ENCODE data around the gene LSM2.
"Not testable (repeated sequence)": the region's sequence is repeated elsewhere in the genome, so short reads cannot be mapped to it uniquely, and the experiment has no call there.

Gene LSM2

DNA sequence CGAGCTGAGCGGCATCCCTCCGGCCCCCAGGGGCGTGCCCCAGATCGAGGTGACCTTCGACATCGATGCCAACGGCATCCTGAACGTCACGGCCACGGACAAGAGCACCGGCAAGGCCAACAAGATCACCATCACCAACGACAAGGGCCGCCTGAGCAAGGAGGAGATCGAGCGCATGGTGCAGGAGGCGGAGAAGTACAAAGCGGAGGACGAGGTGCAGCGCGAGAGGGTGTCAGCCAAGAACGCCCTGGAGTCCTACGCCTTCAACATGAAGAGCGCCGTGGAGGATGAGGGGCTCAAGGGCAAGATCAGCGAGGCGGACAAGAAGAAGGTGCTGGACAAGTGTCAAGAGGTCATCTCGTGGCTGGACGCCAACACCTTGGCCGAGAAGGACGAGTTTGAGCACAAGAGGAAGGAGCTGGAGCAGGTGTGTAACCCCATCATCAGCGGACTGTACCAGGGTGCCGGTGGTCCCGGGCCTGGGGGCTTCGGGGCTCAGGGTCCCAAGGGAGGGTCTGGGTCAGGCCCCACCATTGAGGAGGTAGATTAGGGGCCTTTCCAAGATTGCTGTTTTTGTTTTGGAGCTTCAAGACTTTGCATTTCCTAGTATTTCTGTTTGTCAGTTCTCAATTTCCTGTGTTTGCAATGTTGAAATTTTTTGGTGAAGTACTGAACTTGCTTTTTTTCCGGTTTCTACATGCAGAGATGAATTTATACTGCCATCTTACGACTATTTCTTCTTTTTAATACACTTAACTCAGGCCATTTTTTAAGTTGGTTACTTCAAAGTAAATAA lies 10.6 kb upstream of the LSM2 start:
- H3K36me3 ChIP-seq (ENCODE audit: control insufficient read depth, insufficient read depth, low read length); H3K9me3 ChIP-seq (ENCODE audit: control insufficient read depth, low read length); H3K27me3 ChIP-seq (replicated peaks; ENCODE audit: control insufficient read depth, insufficient read depth, low read length, poor library complexity, severe bottlenecking): not testable (repeated sequence)
- Histone ChIP-seq H3K27ac (ENCODE audit: insufficient read depth, low read length, poor library complexity, severe bottlenecking) (peak overlapping the region; percentile 65), H3K4me3 (ENCODE audit: insufficient read depth, low read depth, low read length, poor library complexity, severe bottlenecking) (peak overlapping the region; percentile 42), H3K4me1 (ENCODE audit: control insufficient read depth, insufficient read depth, low read length, poor library complexity, severe bottlenecking) (peaks cover 31% of the 10 kb centered on the region)
- DNase-seq: peak in 1 of 3 donors; percentile 20

DNA sequence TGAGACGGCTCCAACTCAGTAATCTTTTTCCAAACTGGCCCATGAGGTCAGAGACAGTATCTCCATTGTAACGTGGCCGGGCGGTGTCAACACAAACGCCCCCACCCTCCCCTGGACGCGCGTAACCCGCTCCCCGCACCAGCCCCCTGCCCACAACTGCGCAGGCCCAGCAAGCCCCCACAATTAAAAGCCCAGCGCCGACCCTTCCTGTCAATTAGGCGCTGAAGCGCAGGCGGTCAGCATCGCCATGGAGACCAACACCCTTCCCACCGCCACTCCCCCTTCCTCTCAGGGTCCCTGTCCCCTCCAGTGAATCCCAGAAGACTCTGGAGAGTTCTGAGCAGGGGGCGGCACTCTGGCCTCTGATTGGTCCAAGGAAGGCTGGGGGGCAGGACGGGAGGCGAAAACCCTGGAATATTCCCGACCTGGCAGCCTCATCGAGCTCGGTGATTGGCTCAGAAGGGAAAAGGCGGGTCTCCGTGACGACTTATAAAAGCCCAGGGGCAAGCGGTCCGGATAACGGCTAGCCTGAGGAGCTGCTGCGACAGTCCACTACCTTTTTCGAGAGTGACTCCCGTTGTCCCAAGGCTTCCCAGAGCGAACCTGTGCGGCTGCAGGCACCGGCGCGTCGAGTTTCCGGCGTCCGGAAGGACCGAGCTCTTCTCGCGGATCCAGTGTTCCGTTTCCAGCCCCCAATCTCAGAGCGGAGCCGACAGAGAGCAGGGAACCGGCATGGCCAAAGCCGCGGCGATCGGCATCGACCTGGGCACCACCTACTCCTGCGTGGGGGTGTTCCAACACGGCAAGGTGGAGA lies 8.5 kb upstream of the LSM2 start, which contains the start of the genes HSPA1A and HSPA1L:
HSPA1A (plus strand) TSS at position 519 of the 814 bp plus-strand sequence; CDS start at position 733, 214 bp downstream.
HSPA1L (minus strand) TSS at position 259 of the 814 bp plus-strand sequence. CDS start 3,311 bp downstream, outside the sequence.
- peak; percentile 50 to 72 (median 52) for DNase-seq
- Histone ChIP-seq H3K4me3 (ENCODE audit: insufficient read depth, low read depth, low read length, poor library complexity, severe bottlenecking) (peak within 1 kb of the TSS; percentile 92), H3K36me3 (ENCODE audit: control insufficient read depth, insufficient read depth, low read length) (peaks cover 12% of the 10 kb centered on the region), H3K4me1 (ENCODE audit: control insufficient read depth, insufficient read depth, low read length, poor library complexity, severe bottlenecking) (peaks cover 23% of the 10 kb centered on the region), H3K9me3 (ENCODE audit: control insufficient read depth, low read length) (no peaks in the 10 kb centered on the region), H3K27me3 (replicated peaks; ENCODE audit: control insufficient read depth, insufficient read depth, low read length, poor library complexity, severe bottlenecking) (no peaks in the 10 kb centered on the region), H3K27ac (ENCODE audit: insufficient read depth, low read length, poor library complexity, severe bottlenecking) (peak within 1 kb of the TSS; percentile 81)

GRCh38 chr6:31814677-31815024 lies 7.9 kb upstream of the LSM2 start:
- no peaks in the 10 kb centered on the region for H3K9me3 ChIP-seq (ENCODE audit: control insufficient read depth, low read length)
- peak overlapping the region; percentile 92 for H3K4me3 ChIP-seq (ENCODE audit: insufficient read depth, low read depth, low read length, poor library complexity, severe bottlenecking)
- no peaks in the 10 kb centered on the region for H3K27me3 ChIP-seq (replicated peaks; ENCODE audit: control insufficient read depth, insufficient read depth, low read length, poor library complexity, severe bottlenecking)
- peaks cover 12% of the 10 kb centered on the region for H3K36me3 ChIP-seq (ENCODE audit: control insufficient read depth, insufficient read depth, low read length)
- H3K27ac ChIP-seq (ENCODE audit: insufficient read depth, low read length, poor library complexity, severe bottlenecking): peak overlapping the region; percentile 81
- peak; percentile 59 to 78 (median 59) for DNase-seq
- peaks cover 23% of the 10 kb centered on the region for H3K4me1 ChIP-seq (ENCODE audit: control insufficient read depth, insufficient read depth, low read length, poor library complexity, severe bottlenecking)

- no peaks in the 10 kb centered on the region for H3K27me3 ChIP-seq (replicated peaks; ENCODE audit: control insufficient read depth, insufficient read depth, low read length, poor library complexity, severe bottlenecking)
- H3K9me3 ChIP-seq (ENCODE audit: control insufficient read depth, low read length): no peaks in the 10 kb centered on the region
- peak overlapping the region; percentile 49 for H3K27ac ChIP-seq (ENCODE audit: insufficient read depth, low read length, poor library complexity, severe bottlenecking)
- peak overlapping the region; percentile 25 for H3K4me3 ChIP-seq (ENCODE audit: insufficient read depth, low read depth, low read length, poor library complexity, severe bottlenecking)
- H3K36me3 ChIP-seq (ENCODE audit: control insufficient read depth, insufficient read depth, low read length): peaks cover 12% of the 10 kb centered on the region
- DNase-seq: no peak
- H3K4me1 ChIP-seq (ENCODE audit: control insufficient read depth, insufficient read depth, low read length, poor library complexity, severe bottlenecking): peaks cover 17% of the 10 kb centered on the region
Measured at GRCh38 chr6:31813465-31813849, 6.7 kb upstream of the LSM2 start.

- no peak overlapping the region for H3K27ac ChIP-seq (ENCODE audit: insufficient read depth, low read length, poor library complexity, severe bottlenecking)
- H3K4me1 ChIP-seq (ENCODE audit: control insufficient read depth, insufficient read depth, low read length, poor library complexity, severe bottlenecking): peaks cover 17% of the 10 kb centered on the region
- DNase-seq: no peak
- no peaks in the 10 kb centered on the region for H3K9me3 ChIP-seq (ENCODE audit: control insufficient read depth, low read length)
- H3K36me3 ChIP-seq (ENCODE audit: control insufficient read depth, insufficient read depth, low read length): peaks cover 12% of the 10 kb centered on the region
- no peak overlapping the region for H3K4me3 ChIP-seq (ENCODE audit: insufficient read depth, low read depth, low read length, poor library complexity, severe bottlenecking)
- H3K27me3 ChIP-seq (replicated peaks; ENCODE audit: control insufficient read depth, insufficient read depth, low read length, poor library complexity, severe bottlenecking): no peaks in the 10 kb centered on the region
Measured at GRCh38 chr6:31811645-31812044, 4.9 kb upstream of the LSM2 start.

GRCh38 chr6:31808599-31808998 lies 1.8 kb upstream of the LSM2 start:
- not testable (repeated sequence) for H3K9me3 ChIP-seq (ENCODE audit: control insufficient read depth, low read length); DNase-seq

GRCh38 chr6:31805939-31806469 lies 762 bp downstream of the LSM2 start:
- no peak for DNase-seq
- Histone ChIP-seq H3K4me1 (ENCODE audit: control insufficient read depth, insufficient read depth, low read length, poor library complexity, severe bottlenecking) (peaks cover 8% of the 10 kb centered on the region), H3K4me3 (ENCODE audit: insufficient read depth, low read depth, low read length, poor library complexity, severe bottlenecking) (peak overlapping the region; percentile 84), H3K27ac (ENCODE audit: insufficient read depth, low read length, poor library complexity, severe bottlenecking) (peak overlapping the region; percentile 88), H3K9me3 (ENCODE audit: control insufficient read depth, low read length) (no peaks in the 10 kb centered on the region), H3K36me3 (ENCODE audit: control insufficient read depth, insufficient read depth, low read length) (peaks cover 5% of the 10 kb centered on the region), H3K27me3 (replicated peaks; ENCODE audit: control insufficient read depth, insufficient read depth, low read length, poor library complexity, severe bottlenecking) (no peaks in the 10 kb centered on the region)

More at GRCh38 chr6:31808599-31808998, 1.8 kb upstream of the LSM2 start:
- H3K4me3 ChIP-seq (ENCODE audit: insufficient read depth, low read depth, low read length, poor library complexity, severe bottlenecking); H3K27me3 ChIP-seq (replicated peaks; ENCODE audit: control insufficient read depth, insufficient read depth, low read length, poor library complexity, severe bottlenecking); H3K27ac ChIP-seq (ENCODE audit: insufficient read depth, low read length, poor library complexity, severe bottlenecking): not testable (repeated sequence)
- Histone ChIP-seq H3K4me1 (ENCODE audit: control insufficient read depth, insufficient read depth, low read length, poor library complexity, severe bottlenecking) (peaks cover 16% of the 10 kb centered on the region), H3K36me3 (ENCODE audit: control insufficient read depth, insufficient read depth, low read length) (peaks cover 12% of the 10 kb centered on the region)

GRCh38 chr6:31801031-31801927 lies 5.5 kb downstream of the LSM2 start:
- H3K27ac ChIP-seq (ENCODE audit: insufficient read depth, low read length, poor library complexity, severe bottlenecking); H3K36me3 ChIP-seq (ENCODE audit: control insufficient read depth, insufficient read depth, low read length); H3K4me3 ChIP-seq (ENCODE audit: insufficient read depth, low read depth, low read length, poor library complexity, severe bottlenecking); H3K27me3 ChIP-seq (replicated peaks; ENCODE audit: control insufficient read depth, insufficient read depth, low read length, poor library complexity, severe bottlenecking); H3K9me3 ChIP-seq (ENCODE audit: control insufficient read depth, low read length); DNase-seq: not testable (repeated sequence)
- H3K4me1 ChIP-seq (ENCODE audit: control insufficient read depth, insufficient read depth, low read length, poor library complexity, severe bottlenecking): peaks cover 30% of the 10 kb centered on the region

- Histone ChIP-seq H3K27me3 (replicated peaks; ENCODE audit: control insufficient read depth, insufficient read depth, low read length, poor library complexity, severe bottlenecking) (no peaks in the 10 kb centered on the region), H3K27ac (ENCODE audit: insufficient read depth, low read length, poor library complexity, severe bottlenecking) (no peak overlapping the region), H3K4me3 (ENCODE audit: insufficient read depth, low read depth, low read length, poor library complexity, severe bottlenecking) (no peak overlapping the region), H3K4me1 (ENCODE audit: control insufficient read depth, insufficient read depth, low read length, poor library complexity, severe bottlenecking) (peaks cover 32% of the 10 kb centered on the region), H3K36me3 (ENCODE audit: control insufficient read depth, insufficient read depth, low read length) (no peaks in the 10 kb centered on the region), H3K9me3 (ENCODE audit: control insufficient read depth, low read length) (no peaks in the 10 kb centered on the region)
- DNase-seq: no peak
Measured at GRCh38 chr6:31799781-31800180, 7.0 kb downstream of the LSM2 start.
